Astrocyte (in vitro differentiated cells and primary cell): ENCODE measurements around the gene TRPC4AP. TPM values are rescaled to one million over a fixed set of nuclear protein-coding genes. Genes with fewer than 3 reads are reported as not detected.

Experiments
- DNase-seq: peaks from one replicate; pipeline ENCODE4 v3.0.0-alpha.2; 2010; ENCODE audit warnings: low read depth
- FAIRE-seq: peaks from 2 replicates; lab custom pipeline; 2011; peaks lifted over from hg19 to GRCh38; lab: Jason Lieb, UNC
- H2AFZ ChIP-seq: 2 replicates; pipeline ENCODE4 v1.6.0; 2012; ENCODE audit warnings: low read depth, low read length, inconsistent platforms
- H3K27ac ChIP-seq: 2 replicates; pipeline ENCODE4 v1.5.1; 2011; ENCODE audit warnings: low read depth, low read length, inconsistent platforms
- H3K27me3 ChIP-seq: 2 replicates; pipeline ENCODE4 v1.6.0; 2011; ENCODE audit warnings: low read length, inconsistent platforms; ENCODE audit not compliant: insufficient read depth
- H3K36me3 ChIP-seq: 2 replicates; pipeline ENCODE4 v1.5.1; 2011; ENCODE audit warnings: low read length, inconsistent platforms; ENCODE audit not compliant: insufficient read depth
- H3K4me1 ChIP-seq: 2 replicates; pipeline ENCODE4 v1.5.1; 2011; ENCODE audit warnings: low read length, inconsistent platforms; ENCODE audit not compliant: insufficient read depth
- H3K4me2 ChIP-seq: 2 replicates; pipeline ENCODE4 v1.6.0; 2012; ENCODE audit warnings: low read length, inconsistent platforms
- H3K4me3 ChIP-seq: 2 replicates; pipeline ENCODE4 v1.5.1; 2011; ENCODE audit warnings: low read depth, mild to moderate bottlenecking, low read length, inconsistent platforms; ENCODE audit not compliant: insufficient read depth
- H3K79me2 ChIP-seq: 2 replicates; pipeline ENCODE4 v1.6.0; 2012; ENCODE audit warnings: mild to moderate bottlenecking, low read length, inconsistent platforms; ENCODE audit not compliant: insufficient read depth
- H3K9ac ChIP-seq: 2 replicates; pipeline ENCODE4 v1.6.0; 2012; ENCODE audit warnings: mild to moderate bottlenecking, low read length, inconsistent platforms
- H3K9me3 ChIP-seq: 2 replicates; pipeline ENCODE4 v1.5.1; 2012; ENCODE audit warnings: low read depth, mild to moderate bottlenecking, low read length, inconsistent platforms; ENCODE audit not compliant: insufficient read depth
- H4K20me1 ChIP-seq: 2 replicates; pipeline ENCODE4 v1.6.0; 2012; ENCODE audit warnings: low read length, inconsistent platforms; ENCODE audit not compliant: insufficient read depth
- H3K27ac Mint-ChIP-seq: one replicate; pipeline ENCODE4 v1.8.0; 2021; ENCODE audit warnings: mild to moderate bottlenecking, mixed read lengths; ENCODE audit not compliant: unreplicated experiment
- H3K27me3 Mint-ChIP-seq: one replicate; pipeline ENCODE4 v1.8.0; 2021; ENCODE audit warnings: low read depth, mixed read lengths; ENCODE audit not compliant: unreplicated experiment
- H3K36me3 Mint-ChIP-seq: one replicate; pipeline ENCODE4 v1.8.0; 2021; ENCODE audit warnings: low read depth, mixed read lengths; ENCODE audit not compliant: unreplicated experiment
- H3K4me1 Mint-ChIP-seq: one replicate; pipeline ENCODE4 v1.8.0; 2021; ENCODE audit warnings: low read depth, mixed read lengths; ENCODE audit not compliant: unreplicated experiment
- H3K4me3 Mint-ChIP-seq: one replicate; pipeline ENCODE4 v1.8.0; 2021; ENCODE audit warnings: mild to moderate bottlenecking, moderate library complexity, mixed read lengths; ENCODE audit not compliant: unreplicated experiment
- H3K9me3 Mint-ChIP-seq: one replicate; pipeline ENCODE4 v1.8.0; 2021; ENCODE audit warnings: mild to moderate bottlenecking, mixed read lengths; ENCODE audit not compliant: unreplicated experiment
- EZH2 ChIP-seq: IDR thresholded peaks from 2 replicates; pipeline ENCODE4 v1.6.1; 2012; ENCODE audit warnings: mild to moderate bottlenecking, low read length, inconsistent platforms; ENCODE audit not compliant: insufficient read depth
- total RNA-seq: library from RNA; stranded (reverse); gene quantifications from 2 replicates; pipeline ENCODE4 v1.2.1, GENCODE V29; 2021
- TF ChIP-seq, protein P1 (sequence below): IDR thresholded peaks from 2 replicates; pipeline ENCODE4 v1.5.1; 2011; ENCODE audit warnings: low read depth, mild to moderate bottlenecking, inconsistent platforms, low read length, moderate library complexity; ENCODE audit not compliant: insufficient read depth

TRPC4AP gene
- total RNA-seq, 1 donor from 2014 or later: 92.6 TPM

DNA sequence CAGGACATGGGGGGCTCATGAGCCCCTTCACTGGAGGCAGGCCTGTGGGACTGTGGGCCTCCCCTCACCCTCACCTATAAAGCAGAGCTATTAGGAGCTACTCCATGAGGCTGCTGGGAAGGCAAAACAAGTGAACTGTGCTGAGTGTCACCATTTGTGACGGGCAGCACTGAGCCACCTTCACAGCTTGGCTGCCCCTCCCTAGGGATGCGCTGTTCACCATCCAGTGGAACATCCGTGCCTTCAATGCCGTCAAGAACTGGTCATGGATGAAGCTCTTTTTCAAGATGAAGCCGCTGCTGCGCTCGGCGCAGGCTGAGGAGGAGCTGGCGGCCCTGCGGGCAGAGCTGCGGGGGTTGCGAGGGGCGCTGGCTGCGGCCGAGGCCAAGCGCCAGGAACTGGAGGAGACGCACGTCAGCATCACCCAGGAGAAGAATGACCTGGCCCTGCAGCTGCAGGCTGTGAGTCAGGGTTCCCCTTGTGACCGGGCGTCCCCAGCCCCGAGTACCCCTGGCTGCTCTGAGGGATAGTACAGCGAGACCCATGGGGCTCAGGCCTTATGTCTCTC, 98.6 kb downstream of the TRPC4AP start:
- no peak for DNase-seq
- Histone ChIP-seq H3K27ac (no peak overlapping the region), H3K36me3 (no peaks in the 10 kb centered on the region)

DNA sequence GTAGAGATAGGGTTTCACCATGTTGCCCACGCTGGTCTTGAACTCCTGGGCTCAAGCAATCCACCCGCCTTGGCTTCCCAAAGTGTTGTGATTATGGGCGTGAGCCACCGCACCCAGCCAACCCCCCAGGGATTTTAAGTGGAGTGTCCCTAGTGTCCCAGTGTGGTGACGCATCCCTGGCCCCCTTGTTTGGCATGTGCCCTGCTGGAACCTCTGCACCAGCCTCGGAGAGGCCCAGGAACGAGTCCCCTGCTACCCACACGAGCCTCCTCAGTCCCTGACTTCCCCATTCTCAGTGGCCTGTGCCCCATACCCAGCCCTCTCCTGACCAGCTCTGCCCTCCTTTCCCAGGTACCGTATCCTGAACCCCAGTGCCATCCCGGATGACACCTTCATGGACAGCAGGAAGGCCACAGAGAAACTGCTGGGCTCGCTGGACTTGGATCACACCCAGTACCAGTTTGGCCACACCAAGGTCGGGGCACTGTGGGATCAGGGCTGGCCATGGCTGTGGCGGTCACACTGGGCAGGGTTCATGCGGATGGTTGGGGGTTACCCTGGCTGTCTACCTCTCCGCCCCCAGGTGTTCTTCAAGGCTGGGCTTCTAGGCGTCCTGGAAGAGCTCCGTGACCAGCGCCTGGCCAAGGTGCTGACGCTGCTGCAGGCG, 99.7 kb downstream of the TRPC4AP start:
- H3K4me1 Mint-ChIP-seq: peaks cover 3% of the 10 kb centered on the region
- H3K4me3 Mint-ChIP-seq: no peak overlapping the region
- peaks cover 27% of the 10 kb centered on the region for H4K20me1 ChIP-seq
- no peaks in the 10 kb centered on the region for H3K9me3 ChIP-seq
- DNase-seq (no peak), FAIRE-seq (no peak)
- no peaks in the 10 kb centered on the region for H3K4me1 ChIP-seq
- no peaks in the 10 kb centered on the region for H3K27me3 ChIP-seq
- H3K36me3 Mint-ChIP-seq: peaks cover 20% of the 10 kb centered on the region
- no peaks in the 10 kb centered on the region for H3K79me2 ChIP-seq
- no peaks in the 10 kb centered on the region for H3K36me3 ChIP-seq
- no peaks in the 10 kb centered on the region for H3K27me3 Mint-ChIP-seq
- no peak overlapping the region for H3K27ac Mint-ChIP-seq
- H3K4me3 ChIP-seq: no peak overlapping the region
- no peak overlapping the region for H3K27ac ChIP-seq
- H2AFZ ChIP-seq: no peak overlapping the region
- TF ChIP-seq, protein P1, sequence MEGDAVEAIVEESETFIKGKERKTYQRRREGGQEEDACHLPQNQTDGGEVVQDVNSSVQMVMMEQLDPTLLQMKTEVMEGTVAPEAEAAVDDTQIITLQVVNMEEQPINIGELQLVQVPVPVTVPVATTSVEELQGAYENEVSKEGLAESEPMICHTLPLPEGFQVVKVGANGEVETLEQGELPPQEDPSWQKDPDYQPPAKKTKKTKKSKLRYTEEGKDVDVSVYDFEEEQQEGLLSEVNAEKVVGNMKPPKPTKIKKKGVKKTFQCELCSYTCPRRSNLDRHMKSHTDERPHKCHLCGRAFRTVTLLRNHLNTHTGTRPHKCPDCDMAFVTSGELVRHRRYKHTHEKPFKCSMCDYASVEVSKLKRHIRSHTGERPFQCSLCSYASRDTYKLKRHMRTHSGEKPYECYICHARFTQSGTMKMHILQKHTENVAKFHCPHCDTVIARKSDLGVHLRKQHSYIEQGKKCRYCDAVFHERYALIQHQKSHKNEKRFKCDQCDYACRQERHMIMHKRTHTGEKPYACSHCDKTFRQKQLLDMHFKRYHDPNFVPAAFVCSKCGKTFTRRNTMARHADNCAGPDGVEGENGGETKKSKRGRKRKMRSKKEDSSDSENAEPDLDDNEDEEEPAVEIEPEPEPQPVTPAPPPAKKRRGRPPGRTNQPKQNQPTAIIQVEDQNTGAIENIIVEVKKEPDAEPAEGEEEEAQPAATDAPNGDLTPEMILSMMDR: no peak
- TF ChIP-seq EZH2: no peak
- H3K9ac ChIP-seq: no peak overlapping the region
- H3K9me3 Mint-ChIP-seq: no peaks in the 10 kb centered on the region
- H3K4me2 ChIP-seq: no peak overlapping the region

More for the DNA sequence above, 98.6 kb downstream of the TRPC4AP start:
- Histone ChIP-seq H3K79me2 (no peaks in the 10 kb centered on the region), H4K20me1 (peaks cover 35% of the 10 kb centered on the region), H3K4me2 (no peak overlapping the region), H2AFZ (no peak overlapping the region), H3K9me3 (no peaks in the 10 kb centered on the region), H3K9ac (no peak overlapping the region), H3K4me3 (no peak overlapping the region), H3K4me1 (no peaks in the 10 kb centered on the region), H3K27me3 (no peaks in the 10 kb centered on the region)
- no peak for FAIRE-seq
- Mint-ChIP-seq H3K27me3 (no peaks in the 10 kb centered on the region), H3K4me1 (peaks cover 3% of the 10 kb centered on the region), H3K27ac (no peak overlapping the region), H3K4me3 (no peak overlapping the region), H3K36me3 (peaks cover 22% of the 10 kb centered on the region), H3K9me3 (no peaks in the 10 kb centered on the region)
- TF ChIP-seq, protein P1: no peak
- no peak for TF ChIP-seq EZH2

DNA sequence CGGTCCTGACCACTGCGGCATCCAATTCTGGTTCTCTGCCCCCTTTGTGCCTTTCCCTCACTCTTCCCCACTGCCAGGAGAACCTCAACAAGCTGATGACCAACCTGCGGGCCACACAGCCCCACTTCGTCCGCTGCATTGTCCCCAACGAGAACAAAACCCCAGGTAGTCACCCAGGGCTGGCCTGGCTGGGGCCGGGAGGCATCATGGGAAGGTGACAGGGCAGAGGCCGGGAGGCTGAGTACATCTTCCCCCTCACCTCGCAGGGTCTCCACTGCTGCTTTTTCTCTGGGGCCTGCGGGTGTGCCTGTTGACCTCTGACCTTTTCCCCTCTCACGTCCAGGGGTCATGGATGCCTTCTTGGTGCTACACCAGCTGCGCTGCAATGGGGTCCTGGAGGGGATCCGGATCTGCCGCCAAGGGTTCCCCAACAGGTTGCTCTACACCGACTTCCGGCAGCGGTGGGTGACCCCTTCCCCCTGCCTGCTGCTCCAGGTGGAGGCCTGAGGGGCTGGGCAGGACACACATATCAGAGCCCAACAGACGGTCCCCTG, 101.9 kb downstream of the TRPC4AP start:
- no peak overlapping the region for H3K4me3 ChIP-seq
- Mint-ChIP-seq H3K27ac (no peak overlapping the region), H3K36me3 (peaks cover 16% of the 10 kb centered on the region), H3K4me3 (no peak overlapping the region), H3K4me1 (no peaks in the 10 kb centered on the region), H3K27me3 (peaks cover 4% of the 10 kb centered on the region), H3K9me3 (no peaks in the 10 kb centered on the region)
- H3K9me3 ChIP-seq: no peaks in the 10 kb centered on the region
- H3K27me3 ChIP-seq: no peaks in the 10 kb centered on the region
- H3K27ac ChIP-seq: no peak overlapping the region
- no peak overlapping the region for H3K4me2 ChIP-seq
- peaks cover 14% of the 10 kb centered on the region for H4K20me1 ChIP-seq
- no peaks in the 10 kb centered on the region for H3K4me1 ChIP-seq
- TF ChIP-seq, protein P1: no peak
- TF ChIP-seq EZH2: no peak
- H3K9ac ChIP-seq: no peak overlapping the region
- FAIRE-seq (no peak), DNase-seq (no peak)
- no peak overlapping the region for H2AFZ ChIP-seq
- no peaks in the 10 kb centered on the region for H3K79me2 ChIP-seq
- H3K36me3 ChIP-seq: no peaks in the 10 kb centered on the region
